ENCODE results near the gene ZNF124.

- TF ChIP-seq CTCF (IDR thresholded peaks at IDR 0.05): no peak
- TF ChIP-seq POLR2A (IDR thresholded peaks at IDR 0.05): no peak
Measured at GRCh38 chr1:247218121-247218651, 46.4 kb upstream of the ZNF124 start.

Measured in uterus (tissue), 2 donors.